Tibial nerve (tissue), 4 donors: ENCODE measurements around the gene AFF3. TPM values are rescaled to one million over a fixed set of nuclear protein-coding genes. Genes with fewer than 3 reads are reported as not detected.

ENCODE experiments used
- DNase-seq, 2 donors: peaks; one replicate each; pipeline ENCODE4 v3.0.0-alpha.2; 2019; ENCODE audit warnings: low spot score in 2 of 2
- H3K27ac ChIP-seq, 4 donors: fragments of 200-600 bp; sonication (generic) in 3 of 4; one replicate each; pipeline ENCODE4 v1.5.1; 2017 to 2019; ENCODE audit warnings: mild to moderate bottlenecking in 1 of 4
- H3K27me3 ChIP-seq, 2 donors: fragments of 200-600 bp; sonication (generic) in 1 of 2; one replicate each; pipeline versions ENCODE4 v1.5.1 to v1.6.0; 2017 to 2019
- H3K36me3 ChIP-seq, 3 donors: fragments of 200-600 bp; sonication (generic); one replicate each; pipeline ENCODE4 v1.5.1; 2018 to 2019
- H3K4me1 ChIP-seq, 4 donors: fragments of 200-600 bp; sonication (generic) in 3 of 4; one replicate each; pipeline ENCODE4 v1.5.1; 2017 to 2019
- H3K4me3 ChIP-seq, 4 donors: fragments of 200-600 bp; sonication (generic) in 3 of 4; one replicate each; pipeline ENCODE4 v1.5.1; 2017 to 2019; ENCODE audit warnings: mild to moderate bottlenecking in 1 of 4, moderate library complexity in 1 of 4
- H3K9me3 ChIP-seq, 4 donors: fragments of 200-600 bp; sonication (generic) in 3 of 4; one replicate each; pipeline ENCODE4 v1.5.1; 2017 to 2019
- EP300 ChIP-seq, 2 donors: sonication (generic); formaldehyde crosslinking; IDR thresholded peaks; one replicate each; pipeline ENCODE4 v1.6.1; 2017; ENCODE audit warnings: antibody characterized with exemption in 2 of 2, mild to moderate bottlenecking in 1 of 2
- POLR2A ChIP-seq, 2 donors: fragments of 450-650 bp; IDR thresholded peaks; one replicate each; pipeline ENCODE4 v1.6.1; 2017; ENCODE audit warnings: antibody characterized with exemption in 2 of 2, mild to moderate bottlenecking in 2 of 2, moderate library complexity in 2 of 2
- WGBS, 2 donors: methylation state at CpG; one replicate each; pipeline ENCODE4 v1.1.5; 2018; 5-methylcytosine and 5-hydroxymethylcytosine counted together
- total RNA-seq, 4 donors: library from RNA; depleted of rRNA; stranded (reverse); fragments of >200 nt; gene quantifications; one replicate each; pipeline ENCODE4 v1.1.0, GENCODE V29; 2016
- TF ChIP-seq, protein P1 (sequence below), 5 experiments: fragments of 200-600 bp in 3 of 5; fragments of 450-650 bp in 2 of 5; sonication (generic) in 3 of 5; IDR thresholded peaks; one replicate each; pipeline ENCODE4 v1.5.1; 2016 to 2019; ENCODE audit warnings: antibody characterized with exemption in 5 of 5, mild to moderate bottlenecking in 3 of 5, moderate library complexity in 2 of 5

The AFF3 gene
- total RNA-seq, 4 donors from 2014 or later = 7.2 to 36.0 (median 21.4) TPM

DNA sequence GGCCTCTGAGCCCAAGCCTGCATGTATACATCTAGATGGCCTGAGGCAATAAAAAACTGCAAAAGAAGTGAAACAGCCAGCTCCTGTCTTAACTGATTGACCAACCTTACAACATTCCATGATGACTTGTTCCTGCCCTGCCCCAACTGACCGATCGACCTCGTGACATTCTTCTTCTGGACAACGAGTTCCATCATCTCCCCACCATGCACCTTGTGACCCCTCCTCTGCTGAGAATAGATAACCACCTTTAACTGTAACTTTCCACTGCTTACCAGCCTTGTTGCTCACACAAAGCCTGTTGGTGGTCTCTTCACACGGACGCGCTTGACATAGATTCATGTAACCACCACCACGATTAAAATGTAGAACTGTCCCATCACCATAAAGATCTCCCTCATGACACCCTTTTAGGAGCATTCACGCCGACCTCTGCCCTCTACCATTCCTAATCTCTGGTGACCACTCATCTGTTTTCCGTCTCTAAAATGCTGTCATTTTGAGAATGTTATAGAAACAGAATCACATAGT, 532.5 kb downstream of the AFF3 start:
- no peak for DNase-seq
- TF ChIP-seq POLR2A (IDR thresholded peaks at IDR 0.05) (no peak), EP300 (IDR thresholded peaks at IDR 0.05) (no peak)
- TF ChIP-seq, protein P1, sequence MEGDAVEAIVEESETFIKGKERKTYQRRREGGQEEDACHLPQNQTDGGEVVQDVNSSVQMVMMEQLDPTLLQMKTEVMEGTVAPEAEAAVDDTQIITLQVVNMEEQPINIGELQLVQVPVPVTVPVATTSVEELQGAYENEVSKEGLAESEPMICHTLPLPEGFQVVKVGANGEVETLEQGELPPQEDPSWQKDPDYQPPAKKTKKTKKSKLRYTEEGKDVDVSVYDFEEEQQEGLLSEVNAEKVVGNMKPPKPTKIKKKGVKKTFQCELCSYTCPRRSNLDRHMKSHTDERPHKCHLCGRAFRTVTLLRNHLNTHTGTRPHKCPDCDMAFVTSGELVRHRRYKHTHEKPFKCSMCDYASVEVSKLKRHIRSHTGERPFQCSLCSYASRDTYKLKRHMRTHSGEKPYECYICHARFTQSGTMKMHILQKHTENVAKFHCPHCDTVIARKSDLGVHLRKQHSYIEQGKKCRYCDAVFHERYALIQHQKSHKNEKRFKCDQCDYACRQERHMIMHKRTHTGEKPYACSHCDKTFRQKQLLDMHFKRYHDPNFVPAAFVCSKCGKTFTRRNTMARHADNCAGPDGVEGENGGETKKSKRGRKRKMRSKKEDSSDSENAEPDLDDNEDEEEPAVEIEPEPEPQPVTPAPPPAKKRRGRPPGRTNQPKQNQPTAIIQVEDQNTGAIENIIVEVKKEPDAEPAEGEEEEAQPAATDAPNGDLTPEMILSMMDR (IDR thresholded peaks at IDR 0.05) = no peak
- H3K4me1 ChIP-seq = no peaks in the 10 kb centered on the region
- no peak overlapping the region for H3K4me3 ChIP-seq
- H3K9me3 ChIP-seq = no peaks in the 10 kb centered on the region
- no peaks in the 10 kb centered on the region for H3K27me3 ChIP-seq
- WGBS, 2 donors = 84 to 87% methylated on average over 11 of the region's 11 CpGs
- no peaks in the 10 kb centered on the region for H3K36me3 ChIP-seq
- no peak overlapping the region for H3K27ac ChIP-seq

DNA sequence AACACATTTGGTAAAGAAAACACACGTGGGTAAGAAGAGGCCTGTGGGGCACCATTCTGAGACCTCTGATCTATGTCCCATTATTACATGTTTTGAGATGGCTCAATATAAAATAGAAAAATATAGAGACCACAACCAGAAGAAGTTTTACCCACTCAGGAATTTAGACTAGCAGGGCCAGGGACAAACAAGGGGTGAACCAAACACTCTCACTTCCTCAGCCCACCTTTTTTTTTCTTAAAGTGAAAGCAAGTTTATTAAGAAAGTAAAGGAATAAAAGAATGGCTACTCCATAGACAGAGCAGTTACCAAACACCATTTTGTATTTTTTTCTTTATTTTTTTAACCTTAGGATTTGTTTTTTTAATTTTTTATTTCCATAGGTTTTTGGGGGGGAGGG, 533.5 kb downstream of the AFF3 start:
- Histone ChIP-seq H3K4me1 (no peaks in the 10 kb centered on the region), H3K27me3 (no peaks in the 10 kb centered on the region), H3K36me3 (no peaks in the 10 kb centered on the region), H3K9me3 (no peaks in the 10 kb centered on the region), H3K27ac (no peak overlapping the region), H3K4me3 (no peak overlapping the region)
- no peak for DNase-seq
- TF ChIP-seq, protein P1 (IDR thresholded peaks at IDR 0.05) = no peak
- no peak for TF ChIP-seq POLR2A (IDR thresholded peaks at IDR 0.05)
- no peak for TF ChIP-seq EP300 (IDR thresholded peaks at IDR 0.05)
- WGBS, 2 donors = 23 to 32% methylated on average over 1 of the region's 1 CpG

DNA sequence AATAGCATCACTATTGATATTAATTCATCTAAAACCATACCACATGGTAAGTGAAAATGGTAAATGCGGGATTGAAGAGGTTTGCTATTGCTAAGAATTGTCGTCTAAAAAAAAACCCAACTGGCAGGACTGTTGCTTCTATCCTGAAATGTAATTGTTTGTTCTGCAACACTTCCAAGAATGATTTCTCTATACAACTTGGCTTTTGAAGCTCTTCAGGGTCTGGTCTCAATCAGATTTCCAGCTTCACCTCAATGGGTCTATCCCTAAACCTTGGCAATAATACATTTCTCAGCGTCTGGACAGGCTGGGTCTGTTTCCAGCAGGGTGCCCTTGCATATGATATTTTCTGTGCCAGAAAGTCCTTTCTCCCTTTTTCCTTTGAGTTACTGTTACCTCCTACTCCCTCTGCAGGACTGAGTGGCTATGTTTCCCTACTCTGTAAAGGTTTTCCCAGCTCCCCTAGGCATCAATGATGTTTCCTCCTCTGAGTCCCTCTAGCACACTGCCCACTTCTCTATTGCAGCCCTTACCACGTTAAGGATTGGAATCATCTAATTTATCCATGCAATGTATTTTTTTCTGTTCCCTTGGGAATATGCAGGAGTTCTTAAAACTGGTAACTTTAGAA, 534.4 kb downstream of the AFF3 start:
- TF ChIP-seq, protein P1 (IDR thresholded peaks at IDR 0.05) = no peak
- TF ChIP-seq POLR2A (IDR thresholded peaks at IDR 0.05) = no peak
- TF ChIP-seq EP300 (IDR thresholded peaks at IDR 0.05) = no peak
- no peak overlapping the region for H3K4me3 ChIP-seq
- no peak overlapping the region for H3K27ac ChIP-seq
- no peaks in the 10 kb centered on the region for H3K27me3 ChIP-seq
- 49 to 56% methylated on average over 4 of the region's 4 CpGs for WGBS, 2 donors
- no peaks in the 10 kb centered on the region for H3K9me3 ChIP-seq
- no peaks in the 10 kb centered on the region for H3K4me1 ChIP-seq
- no peaks in the 10 kb centered on the region for H3K36me3 ChIP-seq
- DNase-seq = no peak

DNA sequence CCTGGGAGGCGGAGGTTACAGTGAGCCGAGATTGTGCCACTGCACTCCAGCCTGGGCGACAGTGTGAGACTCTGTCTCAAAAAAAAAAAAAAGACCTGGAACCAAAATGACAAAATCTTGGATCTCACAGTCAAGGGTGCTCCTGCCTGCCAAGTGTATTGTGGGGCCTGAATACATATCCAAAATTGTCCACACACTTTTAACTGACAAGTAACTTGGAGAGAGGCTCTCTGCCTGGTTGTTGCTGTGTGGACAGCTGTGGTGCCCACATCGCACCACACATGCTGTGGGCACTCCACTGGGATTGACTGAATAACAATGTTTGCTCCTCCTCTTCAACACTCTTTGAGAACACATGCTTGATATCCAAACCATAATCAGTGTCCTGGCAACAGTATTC, 534.9 kb downstream of the AFF3 start:
- H3K9me3 ChIP-seq = no peaks in the 10 kb centered on the region
- no peaks in the 10 kb centered on the region for H3K36me3 ChIP-seq
- no peak for TF ChIP-seq EP300 (IDR thresholded peaks at IDR 0.05)
- TF ChIP-seq, protein P1 (IDR thresholded peaks at IDR 0.05) = no peak
- TF ChIP-seq POLR2A (IDR thresholded peaks at IDR 0.05) = no peak
- DNase-seq = no peak
- no peak overlapping the region for H3K4me3 ChIP-seq
- no peaks in the 10 kb centered on the region for H3K27me3 ChIP-seq
- H3K27ac ChIP-seq = no peak overlapping the region
- 78 to 83% methylated on average over 4 of the region's 4 CpGs for WGBS, 2 donors
- H3K4me1 ChIP-seq = no peaks in the 10 kb centered on the region

DNA sequence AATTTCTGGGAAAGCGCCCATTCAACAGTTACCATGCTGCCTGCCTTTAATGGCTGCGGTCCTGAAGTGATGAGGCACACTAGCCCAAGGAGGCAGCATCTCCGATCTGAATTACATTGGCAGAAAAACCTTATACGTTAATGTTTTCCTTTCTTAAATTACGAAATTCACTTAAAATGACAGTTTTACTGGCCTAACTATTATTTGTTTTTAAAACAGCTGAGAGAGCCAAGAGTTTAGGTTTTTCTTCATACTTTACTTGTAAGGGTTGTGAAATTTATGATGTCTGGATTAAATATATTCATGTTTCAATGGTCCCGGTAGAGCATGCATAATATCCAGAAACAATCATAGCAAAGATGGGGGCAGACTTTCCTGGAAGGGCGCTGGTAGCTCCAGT, 537.4 kb downstream of the AFF3 start:
- Histone ChIP-seq H3K4me3 (no peak overlapping the region), H3K27me3 (no peaks in the 10 kb centered on the region), H3K36me3 (no peaks in the 10 kb centered on the region), H3K27ac (no peak overlapping the region), H3K9me3 (no peaks in the 10 kb centered on the region), H3K4me1 (peaks cover 0 to 6% (median 0%) of the 10 kb centered on the region in 4 donors)
- TF ChIP-seq, protein P1 (IDR thresholded peaks at IDR 0.05) = no peak
- TF ChIP-seq EP300 (IDR thresholded peaks at IDR 0.05) (no peak), POLR2A (IDR thresholded peaks at IDR 0.05) (no peak)
- DNase-seq = no peak
- WGBS, 2 donors = 73 to 80% methylated on average over 7 of the region's 7 CpGs
